Spinal cord (tissue), 10 donors: ENCODE results near the gene PCSK5. TPM values are rescaled to one million over a fixed set of nuclear protein-coding genes. Genes with fewer than 3 reads are reported as not detected.
"Not testable (repeated sequence)": the region's sequence is repeated elsewhere in the genome, so short reads cannot be mapped to it uniquely, and the experiment has no call there.

ENCODE experiments used
- DNase-seq, 6 donors: peaks; one replicate each; pipeline versions ENCODE4 v3.0.0 to v3.0.0-alpha.2; 2013 to 2015; ENCODE audit warnings: low spot score in 6 of 6, low read depth in 4 of 6
- H3K27ac ChIP-seq: one replicate; pipeline ENCODE4 v1.5.1; 2013; ENCODE audit warnings: low read depth, low read length, control low read depth
- H3K27me3 ChIP-seq: one replicate; pipeline ENCODE4 v1.6.1; 2013; ENCODE audit warnings: low read length; ENCODE audit not compliant: control insufficient read depth, insufficient read depth
- H3K36me3 ChIP-seq: one replicate; pipeline ENCODE4 v1.6.1; 2013; ENCODE audit warnings: low read length; ENCODE audit not compliant: control insufficient read depth, insufficient read depth
- H3K4me1 ChIP-seq: one replicate; pipeline ENCODE4 v1.6.1; 2013; ENCODE audit warnings: low read length; ENCODE audit not compliant: control insufficient read depth, insufficient read depth
- H3K4me3 ChIP-seq: one replicate; pipeline ENCODE4 v1.5.1; 2013; ENCODE audit warnings: low read depth, low read length, control low read depth
- H3K9me3 ChIP-seq: one replicate; pipeline ENCODE4 v1.6.1; 2013; ENCODE audit warnings: low read length; ENCODE audit not compliant: control insufficient read depth, insufficient read depth
- WGBS: methylation state at CpG from one replicate; pipeline ENCODE4 v1.1.5; 2013; ENCODE audit warnings: missing lambda C conversion rate; ENCODE audit not compliant: insufficient coverage; 5-methylcytosine and 5-hydroxymethylcytosine counted together
- polyA plus RNA-seq, 2 donors: library from polyadenylated mRNA; unstranded; fragments of 120-200 nt; gene quantifications; one replicate each; pipeline ENCODE4 v1.2.1, GENCODE V29; 2013; ENCODE audit not compliant: insufficient read length in 2 of 2
- total RNA-seq, 2 donors: library from RNA; depleted of rRNA in 1 of 2; stranded (reverse); fragments of 120-200 nt in 1 of 2; fragments of >200 nt in 1 of 2; gene quantifications; one replicate each; pipeline versions ENCODE4 v1.2.3 to v1.2.4, GENCODE V29; 2013 to 2014
- donor health status: healthy.

Gene PCSK5
- total and polyA plus RNA-seq, 4 donors: 8.8 to 15.6 (median 12.5) TPM

DNA sequence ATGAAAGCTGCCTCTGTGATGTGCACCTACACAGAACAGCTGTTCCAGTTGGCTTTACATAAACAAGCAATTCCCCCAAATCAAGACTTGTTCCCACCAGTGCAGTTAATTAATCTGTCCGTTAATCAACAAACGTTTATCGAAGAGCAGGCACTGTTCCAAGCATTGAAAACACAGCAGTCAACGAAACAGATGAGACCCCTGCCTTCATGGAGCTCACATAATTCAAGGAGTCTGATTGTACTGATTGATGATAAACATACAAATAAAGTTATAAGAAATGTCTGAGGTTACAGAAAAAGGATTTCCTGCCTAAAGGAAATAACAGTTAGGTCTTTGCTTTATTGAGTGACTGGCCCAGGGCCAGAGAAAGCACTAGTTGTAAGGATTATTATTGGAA is 26.2 kb upstream of the PCSK5 start:
- Histone ChIP-seq H3K27me3 (no peaks in the 10 kb centered on the region), H3K9me3 (no peaks in the 10 kb centered on the region), H3K4me3 (no peak overlapping the region), H3K4me1 (no peaks in the 10 kb centered on the region), H3K27ac (no peak overlapping the region), H3K36me3 (no peaks in the 10 kb centered on the region)
- WGBS: 13% methylated on average over 3 of the region's 4 CpGs
- DNase-seq: peak in 1 of 6 donors; percentile 49

DNA sequence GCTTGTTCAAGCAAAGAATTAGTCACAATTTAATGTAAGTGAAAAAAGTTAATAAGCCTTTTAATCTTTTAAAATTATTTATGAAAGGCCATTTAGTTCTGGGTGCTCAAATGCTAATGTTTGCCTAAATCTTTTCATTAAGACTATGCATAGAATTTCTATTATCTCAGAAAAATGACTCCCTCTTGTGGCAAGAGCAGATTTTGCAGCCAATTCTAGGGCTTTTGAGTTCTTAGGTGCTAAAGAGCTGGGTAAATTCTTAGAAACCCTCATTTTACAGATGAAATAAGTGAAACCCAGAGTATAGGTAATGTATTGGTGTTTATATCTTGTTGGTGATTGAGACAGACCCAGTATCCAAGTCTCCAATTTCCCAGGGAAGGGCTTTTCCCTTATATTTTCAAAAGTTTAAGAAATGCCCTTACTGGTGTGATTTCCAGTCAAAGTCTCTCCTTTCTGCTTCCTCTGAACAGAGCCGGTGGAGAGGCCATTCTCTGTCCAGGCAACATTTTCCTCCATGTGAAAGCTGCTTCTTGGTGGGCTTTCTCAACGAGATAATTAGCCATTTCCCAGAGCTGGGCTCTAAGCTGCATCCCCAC is 24.1 kb upstream of the PCSK5 start:
- H3K27me3 ChIP-seq: no peaks in the 10 kb centered on the region
- H3K4me1 ChIP-seq: no peaks in the 10 kb centered on the region
- no peaks in the 10 kb centered on the region for H3K9me3 ChIP-seq
- no peaks in the 10 kb centered on the region for H3K36me3 ChIP-seq
- no peak overlapping the region for H3K4me3 ChIP-seq
- DNase-seq: peak in 5 of 6 donors; percentile 35 to 90 (median 57)
- WGBS: 33% methylated on average over 1 of the region's 2 CpGs
- H3K27ac ChIP-seq: no peak overlapping the region

DNA sequence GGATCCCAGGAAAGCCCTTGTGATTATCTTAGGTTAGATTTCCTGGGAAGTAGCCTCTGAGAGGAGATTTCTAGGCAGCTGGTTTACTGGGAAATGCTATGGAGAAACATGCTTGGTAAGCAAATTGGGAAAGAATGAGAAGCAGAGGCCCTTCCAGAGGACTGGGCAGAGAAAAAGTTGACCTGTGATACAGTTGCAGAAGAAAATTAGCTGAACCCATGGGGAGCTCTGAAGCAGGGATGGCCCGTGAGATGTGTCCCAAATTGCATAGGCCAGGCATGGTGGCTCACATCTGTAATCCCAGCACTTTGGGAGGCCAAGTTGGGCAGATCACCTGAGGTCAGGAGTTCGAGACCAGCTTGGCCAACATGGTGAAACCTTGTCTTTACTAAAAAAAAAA is 21.9 kb upstream of the PCSK5 start:
- 100% methylated on average over 1 of the region's 2 CpGs for WGBS

DNA sequence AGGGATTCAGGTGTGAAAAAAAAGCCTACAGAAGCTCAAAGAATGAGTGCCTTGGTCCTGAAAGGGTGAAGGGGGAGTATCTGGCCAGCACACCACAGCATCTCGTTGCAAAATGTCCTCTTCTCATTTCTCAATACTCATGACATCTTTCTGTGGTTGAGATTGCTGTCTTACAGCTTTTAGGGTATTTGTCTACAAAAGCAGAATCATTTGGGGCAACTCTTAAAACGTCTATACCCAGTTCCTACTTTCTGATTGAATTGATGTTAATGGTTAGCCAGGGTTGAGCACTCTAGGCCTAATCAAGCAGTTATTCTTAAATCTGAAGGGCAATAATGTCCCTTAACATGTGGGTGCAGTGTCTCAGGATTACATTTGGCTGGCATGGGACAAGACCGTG is 21.2 kb upstream of the PCSK5 start:
- Histone ChIP-seq H3K36me3 (no peaks in the 10 kb centered on the region), H3K4me3 (no peak overlapping the region), H3K4me1 (no peaks in the 10 kb centered on the region), H3K27me3 (no peaks in the 10 kb centered on the region), H3K27ac (no peak overlapping the region), H3K9me3 (no peaks in the 10 kb centered on the region)
- no peak for DNase-seq
- 40% methylated on average over 1 of the region's 3 CpGs for whole genome bisulfite sequencing

More for the DNA sequence above, 21.9 kb upstream of the PCSK5 start:
- not testable (repeated sequence) for H3K9me3 ChIP-seq, H3K27me3 ChIP-seq, H3K4me3 ChIP-seq, H3K36me3 ChIP-seq, H3K4me1 ChIP-seq, H3K27ac ChIP-seq, DNase-seq

DNA sequence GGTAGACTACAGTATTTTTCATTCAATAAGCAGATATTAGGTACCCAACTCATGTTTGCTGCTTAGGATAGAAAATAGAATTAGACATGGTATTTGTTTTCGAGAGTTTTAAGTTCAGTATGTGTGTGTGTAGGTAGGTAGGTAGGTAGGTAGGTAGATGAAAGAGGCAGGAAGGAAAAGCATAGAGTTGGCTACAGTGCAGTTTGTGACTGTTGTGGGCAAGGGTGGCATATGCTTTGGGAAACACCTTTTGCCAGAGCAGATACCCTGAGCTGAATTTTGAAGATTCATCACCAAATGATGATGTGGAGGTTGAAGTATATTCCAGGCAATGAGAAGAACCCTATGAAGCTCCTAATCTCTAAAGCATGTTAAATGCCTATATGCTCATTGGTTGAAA is 20.0 kb upstream of the PCSK5 start:
- H3K36me3 ChIP-seq: no peaks in the 10 kb centered on the region
- H3K4me1 ChIP-seq: no peaks in the 10 kb centered on the region
- no peaks in the 10 kb centered on the region for H3K9me3 ChIP-seq
- DNase-seq: no peak
- H3K27me3 ChIP-seq: no peaks in the 10 kb centered on the region
- no peak overlapping the region for H3K4me3 ChIP-seq
- whole genome bisulfite sequencing: 78% methylated on average over 1 of the region's 1 CpG
- H3K27ac ChIP-seq: no peak overlapping the region

DNA sequence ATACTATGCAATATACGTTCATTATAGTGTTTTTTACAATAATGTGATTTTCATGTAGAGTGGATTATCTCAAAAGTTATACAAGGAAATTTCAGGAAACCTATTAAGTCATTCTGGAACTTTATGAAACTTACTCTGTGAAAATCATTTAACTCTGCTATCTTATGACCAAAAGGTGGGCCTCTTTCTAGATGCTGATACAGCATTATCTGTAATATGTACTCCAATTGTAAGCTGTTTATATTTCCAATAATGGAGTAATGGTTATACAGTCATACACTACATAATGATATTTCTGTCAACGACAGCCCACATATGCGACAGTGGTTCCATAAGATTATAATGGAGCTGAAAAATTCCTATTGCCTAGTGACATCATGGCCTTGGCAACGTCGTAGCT is 18.8 kb upstream of the PCSK5 start:
- Histone ChIP-seq H3K4me3 (no peak overlapping the region), H3K27me3 (no peaks in the 10 kb centered on the region), H3K9me3 (no peaks in the 10 kb centered on the region), H3K36me3 (no peaks in the 10 kb centered on the region), H3K4me1 (no peaks in the 10 kb centered on the region), H3K27ac (no peak overlapping the region)
- no peak for DNase-seq
- no CpG with 5 or more reads among the region's 5 CpGs for WGBS

DNA sequence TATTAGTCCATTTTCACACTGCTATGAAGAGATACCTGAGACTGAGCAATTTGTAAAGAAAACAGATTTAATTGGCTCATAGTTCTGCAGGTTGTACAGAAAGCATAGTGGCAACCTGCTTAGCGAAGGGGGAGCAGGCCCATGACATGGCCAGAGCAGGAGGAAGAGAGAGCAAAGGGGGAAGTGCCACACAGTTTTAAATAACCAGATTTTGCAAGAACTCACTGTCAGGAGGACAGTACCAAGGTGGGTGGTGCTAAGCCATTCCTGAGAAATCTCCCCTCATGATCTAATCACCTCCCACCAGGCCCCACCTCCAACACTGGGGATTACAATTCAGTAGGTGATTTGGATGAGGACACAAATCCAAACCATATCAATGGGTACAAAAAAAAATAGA is 16.8 kb upstream of the PCSK5 start:
- Histone ChIP-seq H3K9me3 (no peaks in the 10 kb centered on the region), H3K27ac (no peak overlapping the region), H3K36me3 (no peaks in the 10 kb centered on the region), H3K4me3 (no peak overlapping the region), H3K4me1 (no peaks in the 10 kb centered on the region), H3K27me3 (no peaks in the 10 kb centered on the region)
- WGBS: no CpG with 5 or more reads among the region's 1 CpG
- DNase-seq: no peak

DNA sequence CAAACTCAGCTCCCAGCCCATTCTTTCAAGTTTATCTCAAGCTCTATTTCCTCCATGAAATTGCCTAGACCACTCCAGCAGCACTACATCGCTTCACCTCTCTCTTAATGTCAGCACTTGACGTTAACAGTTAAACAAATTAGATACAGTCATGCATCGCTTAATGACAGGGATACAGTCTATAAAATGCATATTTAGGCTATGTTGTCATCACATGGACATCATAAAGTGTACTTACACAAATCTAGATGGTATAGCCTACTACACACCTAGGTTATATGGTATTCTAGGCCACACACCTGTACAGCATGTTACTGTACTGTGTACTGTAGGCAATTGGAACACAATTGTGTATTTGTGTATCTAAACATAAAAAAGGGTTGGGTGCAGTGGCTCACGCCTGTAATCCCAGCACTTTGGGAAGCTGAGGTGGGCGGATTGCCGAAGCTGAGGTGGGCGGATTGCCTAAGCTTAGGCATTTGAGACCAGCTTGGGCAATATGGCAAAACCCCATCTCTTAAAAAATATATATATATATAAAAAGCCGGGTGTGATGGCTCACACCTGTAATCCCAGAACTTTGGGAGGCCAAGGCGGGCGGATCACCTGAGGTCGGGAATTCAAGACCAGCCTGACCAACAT is 13.4 kb upstream of the PCSK5 start:
- Histone ChIP-seq H3K36me3 (no peaks in the 10 kb centered on the region), H3K9me3 (no peaks in the 10 kb centered on the region), H3K27me3 (no peaks in the 10 kb centered on the region), H3K4me3 (no peak overlapping the region), H3K27ac (no peak overlapping the region), H3K4me1 (no peaks in the 10 kb centered on the region)
- 86% methylated on average over 1 of the region's 11 CpGs for WGBS
- no peak for DNase-seq

DNA sequence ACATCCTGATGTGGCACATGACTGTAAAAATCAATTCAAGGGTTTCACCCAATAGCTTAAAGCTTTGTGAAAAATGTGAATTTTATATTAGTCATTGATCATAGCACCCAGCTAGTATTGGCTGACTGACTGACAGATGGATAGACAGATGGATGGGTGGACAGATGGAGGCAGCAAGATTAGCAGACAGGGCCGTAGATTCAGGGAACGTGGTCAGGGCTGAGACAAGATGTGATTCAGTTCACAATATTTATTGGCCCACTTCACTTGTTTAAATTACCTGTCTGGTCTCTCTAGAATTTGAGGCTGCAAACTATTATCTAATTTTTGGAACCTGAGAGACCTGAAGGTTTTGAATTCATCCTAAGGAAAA is 12.0 kb upstream of the PCSK5 start:
- Histone ChIP-seq H3K4me3 (no peak overlapping the region), H3K27ac (no peak overlapping the region), H3K4me1 (no peaks in the 10 kb centered on the region), H3K36me3 (no peaks in the 10 kb centered on the region), H3K9me3 (no peaks in the 10 kb centered on the region), H3K27me3 (no peaks in the 10 kb centered on the region)
- no CpG with 5 or more reads among the region's 2 CpGs for WGBS
- DNase-seq: no peak

DNA sequence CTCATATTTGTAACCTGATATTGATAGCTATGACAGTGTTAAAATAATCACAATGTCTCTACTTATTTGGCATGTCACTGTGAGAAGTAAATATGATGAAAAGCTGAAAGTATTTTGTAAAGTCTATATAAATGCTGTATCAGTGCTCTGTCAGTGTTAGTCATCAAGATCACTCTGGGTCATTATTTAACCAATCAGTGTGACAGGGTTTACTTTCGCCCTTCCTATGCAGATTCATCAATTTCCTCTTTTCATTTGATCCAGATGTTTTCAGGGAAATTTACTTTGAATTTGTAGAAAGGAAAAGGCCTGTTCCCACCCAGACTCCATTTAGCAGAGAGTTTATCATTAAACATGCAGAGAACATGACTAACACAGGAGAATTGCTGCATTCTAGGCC is 9.9 kb upstream of the PCSK5 start:
- Histone ChIP-seq H3K4me3 (no peak overlapping the region), H3K27me3 (no peaks in the 10 kb centered on the region), H3K36me3 (no peaks in the 10 kb centered on the region), H3K27ac (no peak overlapping the region), H3K4me1 (no peaks in the 10 kb centered on the region), H3K9me3 (no peaks in the 10 kb centered on the region)
- no peak for DNase-seq
- no CpG with 5 or more reads among the region's 1 CpG for WGBS
